Hematopoietic multipotent progenitor cell (in vitro differentiated cells): ENCODE data around the gene CRACR2B. TPM values are rescaled to one million over a fixed set of nuclear protein-coding genes. Genes with fewer than 3 reads are reported as not detected.
A peak's percentile ranks its signal among the peaks of the same experiment; 100 is the strongest.

Experiments
- DNase-seq, 3 donors: peaks; one replicate each; pipeline ENCODE4 v3.0.0-alpha.2; 2011 to 2015; ENCODE audit warnings: low read depth in 2 of 3, low spot score in 2 of 3
- total RNA-seq: library from RNA; depleted of rRNA; stranded (reverse); fragments of >200 nt; gene quantifications from one replicate; pipeline ENCODE4 v1.2.3, GENCODE V29; 2012

CRACR2B gene
- 3.8 TPM for total RNA-seq

DNA sequence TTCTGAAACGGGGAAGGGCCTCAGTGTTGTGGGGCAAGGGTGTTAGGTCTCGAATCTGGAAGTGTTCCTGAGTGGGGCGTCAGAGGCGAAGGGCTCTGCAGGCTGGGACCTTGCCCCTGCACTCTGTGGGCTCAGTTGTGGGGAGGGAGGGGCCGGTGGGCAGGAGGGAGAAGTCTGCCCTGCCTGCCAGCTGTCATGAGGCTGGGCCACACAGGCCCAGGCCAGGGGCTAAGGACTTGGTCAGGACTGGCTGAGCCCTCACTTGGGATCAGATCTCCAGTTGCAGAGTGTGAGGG, at the start of gene CRACR2B:
CRACR2B (plus strand) TSS at position 23 of the 296 bp plus-strand sequence. CDS start 689 bp downstream, outside the sequence.
- DNase-seq, result no peak

DNA sequence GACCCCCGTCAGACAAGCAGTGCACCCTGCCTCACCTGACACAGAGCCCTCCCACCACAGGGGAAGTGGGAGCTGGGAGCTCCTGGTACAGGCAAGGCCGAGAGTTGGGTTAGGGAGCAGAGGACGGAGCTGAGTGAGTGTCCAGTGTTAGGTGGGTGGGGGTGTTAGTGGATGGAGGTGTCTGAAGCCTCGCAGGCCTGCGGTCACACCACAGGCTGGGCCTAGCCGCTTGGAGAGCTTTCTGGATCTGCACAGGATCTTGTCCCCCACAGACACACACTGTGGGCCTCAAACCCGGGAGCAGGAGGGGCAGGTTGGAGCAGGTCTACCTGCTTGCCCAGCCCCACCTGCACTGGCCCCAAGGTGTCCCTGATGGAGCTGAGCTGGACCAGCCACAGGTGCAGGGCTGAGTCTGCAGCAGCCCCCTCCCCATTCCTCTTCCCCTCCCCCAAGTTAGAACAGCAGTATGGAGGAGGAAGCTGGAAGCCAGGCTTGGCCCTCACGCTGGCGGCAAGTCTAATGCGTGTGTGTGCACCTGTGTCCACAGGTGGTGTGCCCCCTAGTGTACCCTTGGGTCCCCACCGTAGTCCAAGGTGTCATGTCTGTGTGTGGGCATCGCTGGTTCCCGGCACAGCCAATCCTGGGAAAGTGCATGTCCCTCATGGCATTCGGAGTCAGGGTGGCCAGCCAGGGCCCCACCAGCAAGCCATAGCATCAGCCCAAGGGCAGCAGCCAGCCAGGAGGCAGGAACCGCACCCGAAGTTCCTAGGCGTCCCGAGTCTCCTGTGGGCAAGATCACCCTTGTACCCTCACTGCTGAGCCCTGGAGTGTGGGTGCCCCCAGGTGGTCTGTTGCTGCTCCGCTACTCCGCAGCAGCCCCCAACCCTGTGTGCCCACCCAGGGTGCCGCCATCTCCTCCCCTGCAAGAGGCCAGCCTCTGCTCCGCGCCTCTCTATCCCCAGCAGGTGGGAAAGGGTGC, 48.5 kb upstream of the CRACR2B start:
- no peak for DNase-seq

DNA sequence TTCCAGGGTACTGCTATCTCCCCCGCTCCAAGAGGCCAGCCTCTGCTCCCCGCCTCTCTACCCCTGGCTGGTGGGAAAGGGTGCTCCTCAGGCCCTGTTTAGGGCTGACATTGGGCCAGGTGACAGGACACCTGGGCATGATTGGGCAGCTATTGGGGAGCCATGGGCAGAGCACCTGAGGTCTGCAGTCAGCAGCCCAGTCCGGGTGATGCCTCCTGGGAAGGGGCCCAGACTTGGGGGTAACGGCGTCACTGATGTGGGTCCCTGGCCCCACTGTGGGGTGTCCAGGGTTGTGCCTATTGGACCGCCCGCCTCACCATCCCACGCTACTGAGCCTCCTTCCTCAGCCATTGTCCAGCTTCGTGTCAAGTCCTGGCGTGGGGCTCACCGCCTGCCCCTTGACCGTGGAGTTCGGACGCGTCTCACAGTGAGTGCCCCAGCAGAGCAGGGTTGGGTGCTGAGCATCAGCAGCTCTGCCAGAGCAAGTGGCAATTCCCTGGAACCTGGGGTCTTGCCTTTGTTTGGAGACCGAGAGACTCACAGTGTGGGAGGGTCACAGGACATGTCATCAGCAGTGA, 47.7 kb upstream of the CRACR2B start:
- no peak for DNase-seq

- no peak for DNase-seq
Measured at GRCh38 chr11:782264-783174, 45.2 kb upstream of the CRACR2B start.

- DNase-seq, result peak in 2 of 3 donors; percentile 48 to 65
Measured at GRCh38 chr11:783581-784015, 44.1 kb upstream of the CRACR2B start.

DNA sequence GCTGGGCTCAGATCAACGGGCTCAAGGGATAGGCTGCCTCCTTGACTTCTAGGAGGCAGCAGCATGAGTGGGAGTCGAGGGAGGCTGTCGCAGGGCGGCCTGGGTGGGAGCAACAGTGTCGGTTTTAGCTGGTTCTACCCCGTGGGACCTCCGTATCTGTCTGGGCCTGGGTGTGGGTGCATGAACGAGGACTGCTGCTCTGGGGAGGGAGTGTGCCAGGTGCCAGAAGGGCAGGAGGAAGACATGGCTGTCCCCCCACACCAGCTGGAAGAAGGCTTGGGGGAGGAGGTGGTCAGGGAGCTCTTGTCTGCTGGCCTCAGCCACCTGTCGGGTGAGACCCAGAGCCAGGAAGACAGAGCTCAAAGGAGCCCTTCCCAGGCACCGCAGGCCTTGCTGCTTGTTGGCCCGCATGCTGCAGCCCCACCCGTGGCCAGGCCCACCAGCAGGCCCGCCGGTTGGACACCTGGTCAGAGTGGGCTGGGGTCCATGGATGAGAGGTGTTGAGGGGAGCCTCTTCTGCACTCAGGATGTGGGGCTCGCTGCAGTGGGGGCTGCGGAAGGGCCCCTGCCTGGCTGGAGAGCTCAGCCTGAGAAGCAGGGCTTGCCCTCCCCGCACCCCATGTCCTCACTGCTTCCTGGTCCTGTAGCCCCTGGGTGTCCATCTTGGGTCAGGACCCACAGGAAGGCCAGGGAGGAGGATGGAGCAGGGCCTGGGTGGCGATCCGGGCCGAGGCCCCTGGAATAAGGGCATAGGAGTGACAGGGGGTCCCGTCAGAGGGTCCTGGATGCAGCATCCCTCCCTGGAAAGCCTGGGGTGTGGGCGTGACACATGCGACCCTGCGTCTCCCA, 41.3 kb upstream of the CRACR2B start:
- DNase-seq, result no peak

DNA sequence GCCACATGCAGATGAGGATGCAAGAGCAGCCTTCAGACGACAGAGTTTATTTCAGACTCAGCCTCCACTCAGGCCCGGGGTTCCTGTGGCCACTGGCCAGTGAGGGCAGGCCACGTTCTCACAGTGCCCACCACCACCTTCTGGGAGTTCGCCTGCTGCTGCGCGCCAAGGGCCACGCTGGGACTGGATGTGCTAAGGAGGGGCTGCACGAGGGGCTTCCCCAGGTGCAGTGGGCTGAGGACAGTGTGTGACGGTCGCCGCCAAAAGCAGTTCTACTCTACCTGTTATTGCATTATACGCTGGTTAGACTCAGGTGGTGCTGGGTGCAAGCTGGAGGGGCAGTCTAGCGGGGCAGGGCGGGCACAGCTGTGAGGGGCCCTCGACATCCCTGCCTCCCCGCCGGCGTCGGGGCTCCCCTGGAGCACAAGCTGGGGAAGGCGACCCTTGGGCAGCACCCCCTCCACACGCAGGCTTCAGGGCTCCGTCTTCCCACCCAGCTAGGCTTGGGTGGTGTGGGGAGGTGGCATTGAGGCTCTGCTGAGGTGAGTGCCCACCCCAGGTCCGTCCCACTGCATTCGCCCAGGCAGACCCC, 40.5 kb upstream of the CRACR2B start:
- no peak for DNase-seq

DNA sequence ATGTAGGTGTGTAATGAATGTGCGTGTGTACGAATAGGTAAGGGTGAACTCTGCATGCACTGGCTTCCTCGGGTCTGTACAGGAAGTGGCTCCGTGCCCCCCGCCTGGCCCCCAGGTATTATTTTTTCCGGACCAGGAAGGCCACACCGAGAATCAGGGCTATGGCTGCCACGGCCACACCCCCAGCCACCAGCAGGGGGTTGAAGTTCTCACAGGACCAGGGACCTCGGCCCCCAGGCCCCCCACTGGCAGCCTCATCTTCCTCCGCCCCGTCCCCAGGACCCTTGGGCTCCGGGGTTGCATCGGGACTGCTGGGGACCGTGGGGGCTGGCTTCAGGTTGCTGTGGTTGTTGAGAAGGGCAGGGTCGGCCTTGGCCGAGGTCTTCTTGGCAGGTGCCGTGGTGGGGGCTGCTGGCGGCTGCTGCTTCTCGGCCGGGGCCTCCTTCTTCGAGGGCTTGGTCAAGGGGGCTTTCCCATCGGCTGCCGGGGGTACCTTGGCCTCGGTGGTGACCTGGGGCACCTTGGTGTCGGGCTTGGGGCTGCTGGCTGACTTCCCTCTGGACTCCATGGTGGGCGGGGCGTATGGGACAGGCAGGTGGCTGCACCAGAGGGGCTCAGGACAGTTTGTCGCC, 39.6 kb upstream of the CRACR2B start:
- no peak for DNase-seq

DNA sequence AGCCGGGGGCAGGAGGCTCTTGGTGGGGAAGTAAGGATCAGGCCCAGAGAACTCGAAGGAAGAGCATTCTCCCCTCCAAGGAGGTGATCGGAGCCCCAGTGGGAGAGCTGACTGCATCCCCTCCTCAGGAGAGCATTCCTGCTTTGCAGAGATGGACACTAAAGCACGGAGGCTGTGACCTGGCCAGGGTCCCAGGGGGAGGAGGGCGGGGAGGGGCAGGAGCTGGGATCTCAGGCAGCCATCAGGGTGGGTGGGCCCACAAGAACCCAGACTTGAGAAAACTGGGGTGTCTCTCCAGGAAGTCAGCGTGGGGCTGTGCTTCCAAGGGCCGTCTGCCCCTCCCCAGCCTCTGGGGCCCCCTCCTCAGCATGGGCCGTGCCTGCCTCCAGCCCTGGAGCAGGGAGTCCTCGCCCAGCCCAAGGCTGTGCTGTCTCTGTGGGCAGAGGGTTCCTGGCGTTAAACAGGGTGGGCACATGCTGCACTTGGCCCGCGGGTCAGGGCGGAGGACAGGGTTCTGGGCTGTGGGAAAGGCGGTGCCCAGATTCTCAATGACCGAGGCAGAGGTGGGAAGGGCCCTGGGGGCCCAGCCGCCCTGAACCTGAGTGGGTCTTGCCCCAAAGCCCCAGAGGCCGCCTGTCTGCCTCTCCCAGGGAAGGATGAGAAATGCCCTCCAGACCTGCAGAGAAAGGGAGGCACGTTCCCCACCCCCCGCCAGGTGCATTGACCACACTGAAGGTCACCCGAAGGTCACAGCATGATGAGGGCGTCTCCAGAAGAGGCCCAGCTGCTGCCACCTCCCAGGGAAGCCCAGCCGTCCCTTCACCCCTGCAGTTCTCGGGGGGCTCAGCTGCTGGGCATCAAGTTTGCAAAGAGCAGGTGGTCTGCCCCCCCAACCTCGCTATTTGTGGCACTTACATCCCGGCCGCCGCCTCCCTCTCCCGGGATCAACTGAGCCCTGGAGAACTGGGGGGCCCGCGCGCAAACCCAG, 38.5 kb upstream of the CRACR2B start:
- no peak for DNase-seq

DNA sequence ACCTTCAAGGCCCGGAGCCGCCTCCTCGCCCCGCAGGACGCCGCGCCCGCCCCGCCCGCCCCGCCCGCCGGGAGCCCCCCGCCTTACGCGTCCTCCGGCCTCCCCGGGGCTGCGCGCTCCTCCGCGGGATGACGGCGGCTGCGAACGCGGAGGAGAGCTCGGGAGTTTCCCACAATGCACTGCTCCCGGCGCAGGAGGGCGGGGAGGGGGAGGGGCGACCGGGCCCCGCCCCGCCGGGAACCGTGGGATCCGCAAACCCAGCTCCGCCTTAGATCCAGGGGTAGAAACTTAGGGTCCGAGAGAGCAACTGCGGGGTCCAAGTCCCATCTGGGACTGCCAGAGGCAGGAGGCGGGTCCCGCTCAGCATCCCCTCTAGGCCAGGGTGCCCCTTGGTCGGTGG, 37.8 kb upstream of the CRACR2B start, which contains the start of gene CEND1:
CEND1 (minus strand) TSS at position 148 of the 400 bp plus-strand sequence. CDS start 1,514 bp downstream, outside the sequence.
- peak in 1 of 3 donors; percentile 29 for DNase-seq

DNA sequence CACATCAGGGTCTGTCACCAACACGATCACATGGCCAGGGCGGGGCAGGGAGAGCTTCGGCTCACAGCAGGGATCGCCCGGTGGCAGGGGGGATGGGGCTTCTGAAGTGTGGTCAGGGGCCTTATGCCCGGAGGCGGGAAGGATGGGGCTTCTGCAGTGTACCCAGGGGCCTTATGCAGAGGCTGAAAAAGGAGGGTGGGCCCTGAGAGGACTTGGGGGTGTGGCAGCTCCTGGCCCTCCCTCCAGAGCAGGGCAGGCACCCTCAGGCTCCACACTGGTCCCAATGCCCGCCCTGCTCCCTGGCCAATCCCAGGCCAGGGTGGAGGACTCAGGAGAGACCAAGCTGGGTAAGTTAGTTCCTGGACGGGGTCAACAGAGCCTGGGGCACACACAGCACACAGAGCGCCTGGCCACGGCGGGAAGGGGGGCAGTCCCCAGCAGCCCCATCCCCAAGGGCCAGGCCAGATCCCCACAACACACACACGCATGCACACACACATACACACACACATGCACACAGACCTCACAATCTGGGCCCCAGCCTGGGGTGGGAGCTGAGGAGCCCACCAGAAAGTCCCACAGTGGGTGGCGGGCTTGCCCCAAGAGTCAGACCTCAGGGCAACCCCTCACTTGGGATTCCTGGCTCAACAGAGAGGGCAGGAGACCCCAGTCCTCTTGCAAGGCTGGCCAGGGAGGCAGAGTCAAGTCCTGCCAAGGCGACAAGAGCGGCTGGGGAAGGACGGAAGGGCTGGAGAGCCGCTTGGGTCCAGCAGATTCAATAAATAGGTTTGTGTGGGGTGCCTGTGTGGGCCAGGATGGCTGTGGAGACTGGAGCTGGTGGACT, 36.8 kb upstream of the CRACR2B start:
- DNase-seq, result no peak

DNA sequence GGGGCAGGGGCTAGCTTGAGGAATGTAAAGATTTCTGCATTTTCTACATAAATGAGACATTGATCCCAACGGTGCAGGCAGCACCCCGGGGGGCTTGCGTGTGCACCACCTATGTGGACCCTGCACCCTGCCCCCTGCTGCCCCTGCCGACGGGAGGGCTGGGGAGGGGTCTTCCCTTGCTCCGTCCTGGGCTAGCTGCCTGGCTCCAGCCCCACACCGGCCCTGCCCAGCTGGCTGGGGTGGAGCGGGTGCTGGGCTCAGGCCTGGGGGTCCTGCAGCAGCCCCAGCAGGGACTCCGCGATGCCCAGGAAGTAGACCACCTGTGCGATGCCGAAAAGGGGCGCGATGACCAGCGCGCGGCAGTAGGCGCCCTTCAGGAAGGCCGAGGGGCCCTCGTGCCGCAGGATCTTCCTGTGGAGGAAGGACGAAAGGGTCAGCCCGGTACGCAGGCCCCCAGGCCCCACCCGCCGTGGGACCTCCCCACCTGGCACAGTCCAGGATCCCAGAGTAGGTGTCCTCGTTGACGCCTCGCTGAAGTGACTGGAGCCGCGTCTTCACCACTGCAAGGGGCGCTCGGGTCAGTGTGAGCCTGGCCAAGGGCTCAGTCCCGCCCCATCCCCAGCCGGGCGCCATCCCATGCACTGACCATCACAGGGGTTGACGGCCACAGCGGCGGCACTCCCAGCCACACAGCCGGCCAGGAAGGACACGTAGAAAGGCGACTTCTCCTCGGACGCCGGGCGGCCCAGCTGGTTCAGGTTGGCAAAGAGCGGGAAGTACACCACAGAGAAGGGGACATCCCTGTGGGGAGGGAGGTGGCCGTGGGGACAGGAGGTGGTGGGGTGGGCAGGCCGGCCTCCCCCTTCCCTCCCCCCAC, 35.8 kb upstream of the CRACR2B start:
- DNase-seq, result no peak

DNA sequence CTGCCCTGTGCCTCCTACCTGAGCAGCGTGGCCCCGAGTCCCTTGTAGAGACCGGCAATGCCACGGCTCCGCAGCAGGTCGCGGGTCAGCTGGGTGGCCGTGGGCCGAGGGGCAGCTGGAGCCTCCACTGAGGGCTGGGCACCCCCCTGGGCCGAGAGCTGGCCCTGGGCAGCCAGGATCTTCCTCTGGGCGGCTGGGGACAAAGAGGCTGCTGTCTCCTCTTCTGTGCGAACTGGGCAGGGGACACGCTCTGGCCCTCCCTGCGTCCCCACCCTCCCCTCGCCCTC, 35.2 kb upstream of the CRACR2B start:
- no peak for DNase-seq

DNA sequence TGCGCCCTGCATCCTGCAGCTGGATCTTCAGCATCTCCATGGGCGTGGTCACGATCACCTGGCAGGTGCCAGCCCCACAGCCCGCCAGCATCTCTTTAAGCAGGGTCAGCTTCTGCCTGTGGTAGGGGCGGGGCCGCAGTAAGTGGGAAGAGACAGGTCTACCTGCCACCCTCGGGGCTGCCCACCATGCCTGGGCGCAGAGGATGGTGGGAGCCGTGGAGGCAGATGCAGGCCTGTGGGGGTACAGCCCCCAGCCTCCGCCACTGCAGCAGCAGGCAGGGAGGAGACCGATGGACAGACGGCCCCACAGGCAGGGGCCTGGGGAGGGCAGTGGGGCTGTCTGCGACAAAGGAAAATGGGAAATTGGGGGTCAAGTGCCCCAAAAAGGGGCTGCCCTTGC, 34.8 kb upstream of the CRACR2B start:
- no peak for DNase-seq

DNA sequence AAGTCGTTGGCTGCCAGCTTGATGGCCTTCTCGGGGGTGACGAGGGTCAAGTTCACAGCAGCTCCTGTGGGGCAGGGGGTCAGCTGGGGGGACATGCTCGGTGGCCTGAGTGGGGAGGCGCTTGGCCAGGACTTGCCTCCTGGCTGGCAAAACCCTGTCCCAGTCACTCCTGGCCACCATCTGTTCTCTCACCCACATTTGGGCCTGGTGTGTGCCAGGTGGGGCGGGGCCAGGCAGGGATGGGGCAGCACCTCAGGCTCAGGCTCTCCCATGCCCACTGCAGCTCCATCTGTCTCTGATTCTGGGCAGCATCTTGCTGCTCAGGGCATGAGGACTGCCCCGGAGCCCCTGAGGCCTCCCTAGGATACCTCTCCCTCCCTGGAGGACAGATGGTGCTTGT, 34.2 kb upstream of the CRACR2B start:
- no peak for DNase-seq

DNA sequence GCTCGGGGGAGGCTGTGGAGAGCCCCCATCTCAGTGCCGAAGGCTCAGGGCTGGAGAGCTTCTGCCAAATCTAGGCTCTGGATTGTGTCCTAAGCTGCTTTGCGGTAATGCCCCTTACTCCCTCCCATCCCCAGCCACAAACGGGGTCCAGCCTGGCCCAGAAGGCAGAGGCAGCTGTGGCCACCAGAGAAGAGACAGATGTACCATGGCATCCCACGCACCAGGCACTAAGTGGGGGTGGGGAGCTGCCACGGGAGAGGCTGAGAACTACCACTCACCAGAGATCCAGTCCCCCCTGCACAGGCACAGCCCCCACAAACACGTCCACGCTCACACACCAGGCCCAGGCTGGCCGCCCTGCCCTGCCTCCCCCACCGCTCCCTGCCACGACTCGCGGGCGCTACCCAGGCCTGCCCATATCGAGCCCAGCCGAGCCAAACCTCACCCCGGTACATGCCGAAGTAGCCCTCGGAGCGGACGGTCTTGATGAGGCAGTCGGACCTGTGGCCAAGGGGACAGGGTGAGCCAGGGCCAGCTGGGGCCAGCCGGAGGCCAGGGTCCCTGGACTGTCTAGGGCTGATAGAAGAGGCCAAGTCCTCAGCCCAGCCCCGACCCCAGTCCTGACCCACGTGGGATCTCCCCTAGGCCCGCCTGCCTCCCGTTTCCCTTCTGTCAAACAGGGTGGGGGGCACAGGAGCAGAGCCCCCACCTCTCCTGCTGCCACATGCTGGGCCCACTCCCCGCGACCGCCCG, 33.5 kb upstream of the CRACR2B start:
- no peak for DNase-seq
